Caco-2 (cell line): ENCODE data around the gene TGM3. TPM values are rescaled to one million over a fixed set of nuclear protein-coding genes. Genes with fewer than 3 reads are reported as not detected.

Experiments
- BruUV-seq: library from RNA; stranded (reverse); fragments of 400-500 nt; replicated peaks from 2 replicates; lab custom pipeline; 2021; lab: Mats Ljungman, UMichigan
- CTCF ChIA-PET: fragments of 300-600 bp; sonication (Branson Sonifier 250); formaldehyde crosslinking; loops from one replicate; lab custom pipeline; 2022; ENCODE audit warnings: antibody characterized with exemption; lab: Charles Lee
- POLR2A ChIA-PET: fragments of 300-600 bp; sonication (Branson Sonifier 250); formaldehyde crosslinking; loops from one replicate; lab custom pipeline; 2022; ENCODE audit warnings: antibody characterized with exemption; lab: Charles Lee
- DNase-seq, 2 experiments: peaks; one replicate each; pipeline versions ENCODE4 v3.0.0 to v3.0.0-alpha.2; 2020 to 2022
- H3K27me3 ChIP-seq: replicated peaks from 2 replicates; pipeline ENCODE4 v1.6.0; 2011; ENCODE audit warnings: low read length; ENCODE audit not compliant: control insufficient read depth, insufficient read depth
- H3K36me3 ChIP-seq: 2 replicates; pipeline ENCODE4 v1.5.1; 2011; ENCODE audit warnings: low read length; ENCODE audit not compliant: control insufficient read depth, insufficient read depth
- H3K4me1 ChIP-seq: fragments of 250-450 bp; sonication (Bioruptor Pico); 2 replicates; pipeline ENCODE4 v1.5.1; 2020; ENCODE audit warnings: mild to moderate bottlenecking
- H3K4me3 ChIP-seq: 2 replicates; pipeline ENCODE4 v1.5.1; 2011; ENCODE audit warnings: low read depth, mild to moderate bottlenecking, control low read depth, low read length
- H3K9me3 ChIP-seq: fragments of 250-450 bp; sonication (Bioruptor Pico); 2 replicates; pipeline ENCODE4 v1.5.1; 2020; ENCODE audit warnings: mild to moderate bottlenecking, moderate library complexity
- H3K27ac Mint-ChIP-seq: one replicate; pipeline ENCODE4 v1.8.0; 2022; ENCODE audit warnings: mixed read lengths; ENCODE audit not compliant: unreplicated experiment
- H3K27me3 Mint-ChIP-seq: one replicate; pipeline ENCODE4 v1.8.0; 2022; ENCODE audit warnings: mixed read lengths; ENCODE audit not compliant: insufficient read depth, unreplicated experiment
- H3K36me3 Mint-ChIP-seq: one replicate; pipeline ENCODE4 v1.8.0; 2022; ENCODE audit warnings: mild to moderate bottlenecking, mixed read lengths; ENCODE audit not compliant: insufficient read depth, unreplicated experiment
- H3K4me1 Mint-ChIP-seq: one replicate; pipeline ENCODE4 v1.8.0; 2022; ENCODE audit warnings: low read depth, mixed read lengths; ENCODE audit not compliant: unreplicated experiment
- H3K4me3 Mint-ChIP-seq: one replicate; pipeline ENCODE4 v1.8.0; 2022; ENCODE audit warnings: mild to moderate bottlenecking, moderate library complexity, mixed read lengths; ENCODE audit not compliant: unreplicated experiment
- H3K9me3 Mint-ChIP-seq: one replicate; pipeline ENCODE4 v1.8.0; 2022; ENCODE audit warnings: mixed read lengths; ENCODE audit not compliant: unreplicated experiment
- intact Hi-C: fragments of 100-400 bp; cut with micrococcal nuclease; formaldehyde crosslinking; loops from one replicate; pipeline ENCODE4 v1.10.0; 2022; ENCODE audit not compliant: unreplicated experiment
- total RNA-seq: library from RNA; stranded (reverse); gene quantifications from 2 replicates; pipeline ENCODE4 v1.2.3, GENCODE V29; 2022
- TF ChIP-seq, protein P1 (sequence below), 2 experiments: fragments of 200-600 bp in 1 of 2; IDR thresholded peaks; 1 replicate in 1 of 2; 2 replicates in 1 of 2; pipeline versions ENCODE4 v1.5.1 to v1.8.0; 2011 to 2022; ENCODE audit warnings: antibody characterized with exemption in 1 of 2, control low read depth in 1 of 2, inconsistent platforms in 1 of 2, low read depth in 1 of 2, low read length in 1 of 2, mild to moderate bottlenecking in 1 of 2, moderate library complexity in 1 of 2; ENCODE audit not compliant: insufficient read depth in 1 of 2, severe bottlenecking in 1 of 2, unreplicated experiment in 1 of 2

The TGM3 gene
- total RNA-seq, 1 experiment from 2014 or later = 0.20 TPM

DNA sequence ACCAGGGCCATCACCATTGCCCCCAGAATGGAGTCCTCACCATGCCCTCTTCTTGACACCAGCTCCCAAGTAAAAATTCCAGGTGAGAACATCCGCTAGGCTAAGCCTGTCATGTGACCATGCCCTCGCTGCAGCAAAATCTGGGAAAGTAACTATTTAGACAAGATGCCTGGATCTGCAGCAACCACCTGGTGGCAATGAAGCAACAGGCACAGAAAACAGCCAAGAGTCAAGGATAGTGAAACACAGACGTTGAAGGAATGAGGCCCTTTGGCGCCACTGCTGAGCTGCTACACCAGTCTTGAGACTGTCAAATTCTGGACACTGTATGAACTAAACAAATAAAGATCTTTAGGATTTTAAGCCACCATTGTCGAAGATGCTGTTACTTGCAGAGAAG lies 54.8 kb downstream of the TGM3 start:
- DNase-seq = no peak
- H3K9me3 Mint-ChIP-seq = no peaks in the 10 kb centered on the region
- TF ChIP-seq, protein P1, sequence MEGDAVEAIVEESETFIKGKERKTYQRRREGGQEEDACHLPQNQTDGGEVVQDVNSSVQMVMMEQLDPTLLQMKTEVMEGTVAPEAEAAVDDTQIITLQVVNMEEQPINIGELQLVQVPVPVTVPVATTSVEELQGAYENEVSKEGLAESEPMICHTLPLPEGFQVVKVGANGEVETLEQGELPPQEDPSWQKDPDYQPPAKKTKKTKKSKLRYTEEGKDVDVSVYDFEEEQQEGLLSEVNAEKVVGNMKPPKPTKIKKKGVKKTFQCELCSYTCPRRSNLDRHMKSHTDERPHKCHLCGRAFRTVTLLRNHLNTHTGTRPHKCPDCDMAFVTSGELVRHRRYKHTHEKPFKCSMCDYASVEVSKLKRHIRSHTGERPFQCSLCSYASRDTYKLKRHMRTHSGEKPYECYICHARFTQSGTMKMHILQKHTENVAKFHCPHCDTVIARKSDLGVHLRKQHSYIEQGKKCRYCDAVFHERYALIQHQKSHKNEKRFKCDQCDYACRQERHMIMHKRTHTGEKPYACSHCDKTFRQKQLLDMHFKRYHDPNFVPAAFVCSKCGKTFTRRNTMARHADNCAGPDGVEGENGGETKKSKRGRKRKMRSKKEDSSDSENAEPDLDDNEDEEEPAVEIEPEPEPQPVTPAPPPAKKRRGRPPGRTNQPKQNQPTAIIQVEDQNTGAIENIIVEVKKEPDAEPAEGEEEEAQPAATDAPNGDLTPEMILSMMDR (IDR thresholded peaks at IDR 0.05; ENCODE audit: insufficient read depth in 1 of 2, low read depth in 1 of 2, low read length in 1 of 2, severe bottlenecking in 1 of 2, unreplicated experiment in 1 of 2) = peak in 1 of 2 experiments; percentile 3
- intact Hi-C loops = loop anchor here (2.0 kb wide), 1 partner anchor 144 kb away; no protein-coding TSS in a partner anchor
- Histone ChIP-seq H3K4me3 (no peak overlapping the region), H3K4me1 (0 out of 2 replicates have a peak, but pooled peaks cover 4% of the 10 kb centered on the region), H3K9me3 (no peaks in the 10 kb centered on the region), H3K27me3 (no peaks in the 10 kb centered on the region; the same call in 1 of the 2 replicates), H3K36me3 (no peaks in the 10 kb centered on the region)
- POLR2A ChIA-PET = no interaction called here
- BruUV-seq = no TSS peak
- peaks cover 9% of the 10 kb centered on the region for H3K27me3 Mint-ChIP-seq
- no peaks in the 10 kb centered on the region for H3K36me3 Mint-ChIP-seq
- no peak overlapping the region for H3K4me3 Mint-ChIP-seq
- H3K4me1 Mint-ChIP-seq = no peaks in the 10 kb centered on the region
- CTCF ChIA-PET = interaction anchor here (0.7 kb wide), 1 partner anchor 50 kb away, joined by 3 read pairs; no protein-coding TSS in a partner anchor
- H3K27ac Mint-ChIP-seq = no peak overlapping the region

- POLR2A ChIA-PET = no interaction called here
These were observed 57.4 kb downstream of the TGM3 start for GRCh38 chr20:2353231-2353630.

DNA sequence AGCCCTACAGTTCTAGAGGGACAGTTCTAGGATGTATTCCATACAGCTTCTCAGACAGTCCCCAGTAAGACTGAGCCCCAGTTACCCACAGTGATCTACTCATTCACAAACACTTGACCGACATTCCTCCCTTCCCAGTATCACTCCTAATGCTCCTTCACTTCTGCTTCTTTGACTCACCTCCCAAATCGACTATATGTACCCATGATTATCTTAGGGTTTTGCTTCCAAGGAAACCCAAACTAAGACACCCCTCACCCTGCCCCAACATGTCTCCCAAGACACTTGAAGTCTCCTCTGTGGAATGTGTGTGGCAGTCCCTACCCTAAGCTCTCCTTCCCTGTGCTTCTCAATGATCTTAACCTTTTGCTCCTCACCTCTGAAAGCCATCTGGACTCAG lies 61.3 kb downstream of the TGM3 start:
- Mint-ChIP-seq H3K27ac (no peak overlapping the region), H3K36me3 (no peaks in the 10 kb centered on the region), H3K27me3 (peaks cover 21% of the 10 kb centered on the region), H3K4me1 (no peaks in the 10 kb centered on the region), H3K4me3 (no peak overlapping the region), H3K9me3 (peaks cover 13% of the 10 kb centered on the region)
- DNase-seq = no peak
- Histone ChIP-seq H3K9me3 (no peaks in the 10 kb centered on the region; the same call in 1 of the 2 replicates), H3K4me1 (no peaks in the 10 kb centered on the region), H3K36me3 (no peaks in the 10 kb centered on the region), H3K27me3 (no peaks in the 10 kb centered on the region), H3K4me3 (no peak overlapping the region)
- POLR2A ChIA-PET = no interaction called here
- TF ChIP-seq, protein P1 (IDR thresholded peaks at IDR 0.05; ENCODE audit: insufficient read depth in 1 of 2, low read depth in 1 of 2, low read length in 1 of 2, severe bottlenecking in 1 of 2, unreplicated experiment in 1 of 2) = no peak
- BruUV-seq = no TSS peak
- intact Hi-C loops = no loop called here
- CTCF ChIA-PET = no interaction called here

More at GRCh38 chr20:2353231-2353630, 57.4 kb downstream of the TGM3 start:
- no peak overlapping the region for H3K4me3 ChIP-seq
- H3K36me3 ChIP-seq = no peaks in the 10 kb centered on the region
- H3K4me3 Mint-ChIP-seq = no peak overlapping the region
- H3K9me3 Mint-ChIP-seq = no peaks in the 10 kb centered on the region
- TF ChIP-seq, protein P1 (IDR thresholded peaks at IDR 0.05; ENCODE audit: insufficient read depth in 1 of 2, low read depth in 1 of 2, low read length in 1 of 2, severe bottlenecking in 1 of 2, unreplicated experiment in 1 of 2) = no peak
- no peaks in the 10 kb centered on the region for H3K36me3 Mint-ChIP-seq
- 0 out of 2 replicates have a peak, but pooled peaks cover 4% of the 10 kb centered on the region for H3K4me1 ChIP-seq
- H3K9me3 ChIP-seq = no peaks in the 10 kb centered on the region
- no peak for DNase-seq
- peaks cover 9% of the 10 kb centered on the region for H3K27me3 Mint-ChIP-seq
- no peaks in the 10 kb centered on the region for H3K4me1 Mint-ChIP-seq
- BruUV-seq = no TSS peak
- CTCF ChIA-PET = interaction anchor here (0.6 kb wide), 1 partner anchor 88 kb away, joined by 3 read pairs; no protein-coding TSS in a partner anchor
- no peak overlapping the region for H3K27ac Mint-ChIP-seq
- intact Hi-C loops = no loop called here
- no peaks in the 10 kb centered on the region; the same call in 1 of the 2 replicates for H3K27me3 ChIP-seq
